Activated CD8-positive, alpha-beta memory T cell treated with anti-CD3 and anti-CD28 coated beads, Interleukin-2, amount 10 ng/mL, durations not matched to agents 7 days and 5 days (primary cell): ENCODE data around the gene NPFFR1. TPM values are rescaled to one million over a fixed set of nuclear protein-coding genes. Genes with fewer than 3 reads are reported as not detected.
"Not testable (repeated sequence)": the region's sequence is repeated elsewhere in the genome, so short reads cannot be mapped to it uniquely, and the experiment has no call there.

ENCODE experiments used
- ATAC-seq: fragments of 150-1000 bp; cut with Tn5 transposase; one replicate; pipeline ENCODE4 v1.10.0; 2021; ENCODE audit warnings: moderate library complexity
- CTCF ChIA-PET: fragments of 350-600 bp; sonication (Branson Sonifier 250); formaldehyde crosslinking; loops from one replicate; lab custom pipeline; 2021; ENCODE audit warnings: antibody characterized with exemption; lab: Charles Lee
- DNase-seq: peaks from one replicate; pipeline ENCODE4 v3.0.0-alpha.2; 2020
- H3K27ac Mint-ChIP-seq: one replicate; pipeline ENCODE4 v1.8.0; 2021; ENCODE audit warnings: mild to moderate bottlenecking, mixed read lengths
- H3K27me3 Mint-ChIP-seq: one replicate; pipeline ENCODE4 v1.8.0; 2021; ENCODE audit warnings: mixed read lengths
- H3K36me3 Mint-ChIP-seq: one replicate; pipeline ENCODE4 v1.8.0; 2021; ENCODE audit warnings: mild to moderate bottlenecking, mixed read lengths
- H3K4me1 Mint-ChIP-seq: one replicate; pipeline ENCODE4 v1.8.0; 2021; ENCODE audit warnings: mixed read lengths
- H3K4me3 Mint-ChIP-seq: one replicate; pipeline ENCODE4 v1.8.0; 2021; ENCODE audit warnings: mild to moderate bottlenecking, moderate library complexity, mixed read lengths
- H3K9me3 Mint-ChIP-seq: one replicate; pipeline ENCODE4 v1.8.0; 2022; ENCODE audit warnings: low read depth, mixed read lengths
- total RNA-seq, 2 experiments: library from RNA; stranded (reverse); gene quantifications; one replicate each; pipeline ENCODE4 v1.2.3, GENCODE V29; 2021

The NPFFR1 gene
- total RNA-seq, 2 experiments from 2014 or later = not detected

GRCh38 chr10:70234668-70235447 is 48.9 kb downstream of the NPFFR1 start:
- CTCF ChIA-PET = interaction anchor here (1.2 to 20.4 kb wide), 2 partner anchors 38 to 126 kb away, joined by 3 to 512 read pairs; no protein-coding TSS in a partner anchor
- H3K27ac Mint-ChIP-seq = no peak overlapping the region

DNA sequence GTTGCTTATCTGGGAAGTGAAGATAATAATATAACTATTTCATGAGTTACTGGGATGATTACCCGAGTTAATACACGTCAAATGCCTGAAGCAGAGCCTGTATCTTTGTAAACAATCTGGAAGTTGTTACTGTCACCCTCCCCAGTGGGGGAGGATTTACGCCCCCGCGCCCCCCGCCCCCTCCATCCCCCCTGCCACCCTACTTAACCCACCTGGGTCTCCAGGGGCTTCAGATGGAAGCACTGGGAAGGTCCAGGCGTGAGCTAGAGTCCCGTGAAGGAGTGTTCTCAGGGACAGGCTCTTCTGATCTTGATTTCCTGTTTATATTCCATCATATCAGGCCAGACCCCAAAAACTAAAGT is 49.9 kb downstream of the NPFFR1 start:
- CTCF ChIA-PET = interaction anchor here (0.9 to 20.4 kb wide), 5 partner anchors 12 to 127 kb away, joined by 3 to 512 read pairs (median 4); no protein-coding TSS in a partner anchor
- ATAC-seq = no peak

More at GRCh38 chr10:70234668-70235447, 48.9 kb downstream of the NPFFR1 start:
- H3K27me3 Mint-ChIP-seq = no peaks in the 10 kb centered on the region
- no peak for DNase-seq
- peak overlapping the region; percentile 34 for H3K4me3 Mint-ChIP-seq
- peaks cover 9% of the 10 kb centered on the region for H3K36me3 Mint-ChIP-seq
- peaks cover 28% of the 10 kb centered on the region for H3K4me1 Mint-ChIP-seq
- H3K9me3 Mint-ChIP-seq = no peaks in the 10 kb centered on the region
- no peak for ATAC-seq

DNA sequence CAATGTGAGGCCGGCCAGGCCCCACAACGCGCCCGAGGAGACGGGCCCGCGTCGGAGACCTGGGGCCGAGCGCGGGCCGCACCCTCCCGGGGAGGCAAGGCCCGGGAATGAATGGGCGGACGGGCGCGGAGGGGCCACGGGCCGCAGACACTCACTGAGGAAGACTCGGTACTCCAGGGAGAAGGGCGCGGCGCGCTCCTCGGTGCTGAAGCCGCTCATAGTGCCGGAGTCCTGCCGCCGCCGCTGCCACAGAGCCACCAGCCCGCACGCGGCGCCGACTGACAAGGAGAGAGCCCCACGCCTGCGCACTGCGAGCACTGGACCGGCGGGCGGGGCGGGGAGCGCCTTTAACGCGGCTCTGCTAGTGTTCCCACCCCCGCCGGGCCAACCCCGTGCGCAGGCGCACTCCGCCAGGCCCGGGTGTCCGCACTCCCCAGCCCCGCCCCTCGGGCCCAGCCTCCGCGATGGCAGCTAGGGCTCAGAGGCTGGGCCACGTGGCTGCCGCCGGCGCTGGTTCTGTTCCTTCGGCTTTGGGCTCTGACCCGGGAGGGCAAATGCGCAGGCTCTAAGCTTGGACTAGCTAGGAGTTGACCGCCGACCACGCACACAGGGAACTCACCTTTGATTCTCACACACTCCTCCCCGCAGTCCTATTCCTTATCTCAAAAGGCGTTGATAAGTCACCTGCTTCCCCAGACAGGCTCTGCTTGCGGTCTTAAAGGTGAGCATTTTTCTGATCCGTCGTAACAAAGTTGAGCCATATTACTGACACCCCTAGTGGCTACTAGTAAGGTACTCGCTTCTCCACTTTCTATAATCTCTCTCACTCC is 50.5 kb downstream of the NPFFR1 start, which contains the start of gene PPA1:
PPA1 (minus strand) TSS at position 321 of the 830 bp plus-strand sequence; CDS start at position 219, 102 bp downstream.
- peak; percentile 99 for DNase-seq
- CTCF ChIA-PET = interaction anchor here (0.7 to 20.4 kb wide), 13 partner anchors 11 to 148 kb away, joined by 3 to 512 read pairs (median 4); no protein-coding TSS in a partner anchor
- H3K27ac Mint-ChIP-seq = peak within 1 kb of the TSS; percentile 89
- peak; percentile 96 for ATAC-seq
- peak within 1 kb of the TSS; percentile 88 for H3K4me3 Mint-ChIP-seq
- H3K9me3 Mint-ChIP-seq = no peaks in the 10 kb centered on the region
- peaks cover 22% of the 10 kb centered on the region for H3K36me3 Mint-ChIP-seq
- H3K27me3 Mint-ChIP-seq = no peaks in the 10 kb centered on the region
- peaks cover 44% of the 10 kb centered on the region for H3K4me1 Mint-ChIP-seq

More for the DNA sequence above, 49.9 kb downstream of the NPFFR1 start:
- H3K27ac Mint-ChIP-seq = peak overlapping the region; percentile 89
- H3K4me1 Mint-ChIP-seq = peaks cover 38% of the 10 kb centered on the region
- DNase-seq = no peak
- H3K4me3 Mint-ChIP-seq = peak overlapping the region; percentile 88
- peaks cover 17% of the 10 kb centered on the region for H3K36me3 Mint-ChIP-seq
- H3K27me3 Mint-ChIP-seq = no peaks in the 10 kb centered on the region
- no peaks in the 10 kb centered on the region for H3K9me3 Mint-ChIP-seq

DNA sequence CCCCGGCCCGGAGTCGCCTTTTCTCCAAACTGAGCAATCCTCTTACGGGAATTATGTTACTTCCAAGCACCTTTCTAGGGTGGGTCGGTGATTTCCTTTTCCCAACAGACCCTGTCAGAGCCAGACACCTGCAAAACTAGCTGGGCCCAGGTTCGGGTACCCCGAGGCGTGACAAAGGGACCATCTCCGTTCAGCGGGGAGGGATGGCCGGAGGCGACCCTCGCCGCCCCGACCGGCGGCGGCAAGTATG is 51.0 kb downstream of the NPFFR1 start:
- Mint-ChIP-seq H3K27me3 (no peaks in the 10 kb centered on the region), H3K4me1 (peaks cover 49% of the 10 kb centered on the region), H3K4me3 (peak overlapping the region; percentile 88), H3K36me3 (peaks cover 22% of the 10 kb centered on the region), H3K9me3 (no peaks in the 10 kb centered on the region), H3K27ac (peak overlapping the region; percentile 86)
- no peak for DNase-seq
- no peak for ATAC-seq
- CTCF ChIA-PET = interaction anchor here (0.7 to 20.4 kb wide), 12 partner anchors 10 to 149 kb away, joined by 3 to 512 read pairs (median 4); no protein-coding TSS in a partner anchor

DNA sequence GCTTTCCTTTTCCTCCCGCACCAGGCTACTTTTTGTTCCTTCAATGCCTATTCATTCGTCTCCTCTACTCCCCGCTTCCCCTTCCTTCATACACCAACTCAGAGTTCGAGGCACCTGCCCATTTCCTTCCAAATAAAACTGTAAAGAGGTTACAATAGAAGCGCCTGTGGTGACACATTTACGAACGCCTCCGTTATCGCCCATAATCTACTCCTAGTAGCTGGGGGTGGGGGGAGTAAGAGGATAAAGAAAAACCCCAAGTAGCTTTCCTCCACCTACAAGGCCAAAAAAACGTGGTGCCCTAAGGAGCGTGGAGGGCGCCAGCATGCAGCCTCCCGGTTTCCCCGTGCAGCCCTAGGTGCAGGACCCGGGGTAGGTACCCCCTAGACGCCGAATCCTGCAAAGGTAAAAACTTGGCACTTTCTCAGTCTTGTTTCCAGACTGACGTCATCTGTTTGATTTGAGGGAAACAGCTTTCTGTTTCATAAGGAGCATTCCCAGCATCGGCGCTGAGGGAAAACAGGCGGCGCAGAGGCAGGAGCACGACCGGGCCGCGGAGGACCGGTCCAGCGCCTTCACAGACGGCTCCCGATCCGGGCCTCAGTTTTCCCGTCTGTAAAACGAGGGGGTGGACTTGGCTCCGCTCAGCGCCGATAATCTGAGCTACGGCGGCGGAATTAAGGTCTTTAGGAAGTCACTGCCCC is 51.5 kb downstream of the NPFFR1 start:
- CTCF ChIA-PET = interaction anchor here (0.7 to 20.4 kb wide), 16 partner anchors 10 to 173 kb away, joined by 3 to 512 read pairs (median 4); no protein-coding TSS in a partner anchor
- H3K4me1 Mint-ChIP-seq = peaks cover 51% of the 10 kb centered on the region
- no peaks in the 10 kb centered on the region for H3K27me3 Mint-ChIP-seq
- peak overlapping the region; percentile 86 for H3K27ac Mint-ChIP-seq
- peak overlapping the region; percentile 88 for H3K4me3 Mint-ChIP-seq
- peaks cover 22% of the 10 kb centered on the region for H3K36me3 Mint-ChIP-seq
- ATAC-seq (peak; percentile 8), DNase-seq (peak; percentile 66)
- H3K9me3 Mint-ChIP-seq = no peaks in the 10 kb centered on the region

GRCh38 chr10:70228491-70228890 is 55.3 kb downstream of the NPFFR1 start:
- Mint-ChIP-seq H3K4me3 (no peak overlapping the region), H3K9me3 (no peaks in the 10 kb centered on the region), H3K27me3 (no peaks in the 10 kb centered on the region), H3K36me3 (peaks cover 31% of the 10 kb centered on the region), H3K27ac (no peak overlapping the region), H3K4me1 (peaks cover 63% of the 10 kb centered on the region)
- no peak for ATAC-seq
- CTCF ChIA-PET = interaction anchor here (1.0 to 20.4 kb wide), 2 partner anchors 82 to 133 kb away, joined by 3 to 512 read pairs; partner anchors contain the start of gene TYSND1
- DNase-seq = no peak

- no peaks in the 10 kb centered on the region for H3K27me3 Mint-ChIP-seq
- ATAC-seq (no peak), DNase-seq (no peak)
- no peak overlapping the region for H3K4me3 Mint-ChIP-seq
- H3K9me3 Mint-ChIP-seq = no peaks in the 10 kb centered on the region
- CTCF ChIA-PET = interaction anchor here (1.0 to 20.4 kb wide), 4 partner anchors 81 to 152 kb away, joined by 3 to 512 read pairs (median 8); partner anchors contain the start of gene TYSND1
- H3K27ac Mint-ChIP-seq = peak overlapping the region; percentile 11
- peaks cover 33% of the 10 kb centered on the region for H3K36me3 Mint-ChIP-seq
- peaks cover 65% of the 10 kb centered on the region for H3K4me1 Mint-ChIP-seq
These were observed 56.1 kb downstream of the NPFFR1 start for GRCh38 chr10:70227548-70228320.

GRCh38 chr10:70223728-70224127 is 60.1 kb downstream of the NPFFR1 start:
- DNase-seq (no peak), ATAC-seq (no peak)
- H3K27me3 Mint-ChIP-seq = no peaks in the 10 kb centered on the region
- H3K4me3 Mint-ChIP-seq = no peak overlapping the region
- H3K36me3 Mint-ChIP-seq = peaks cover 23% of the 10 kb centered on the region
- H3K4me1 Mint-ChIP-seq = peaks cover 57% of the 10 kb centered on the region
- CTCF ChIA-PET = interaction anchor here (1.2 to 20.4 kb wide), 6 partner anchors 9 to 138 kb away, joined by 4 to 512 read pairs (median 30); partner anchors contain the start of genes PPA1 and TYSND1
- no peak overlapping the region for H3K27ac Mint-ChIP-seq
- no peaks in the 10 kb centered on the region for H3K9me3 Mint-ChIP-seq

DNA sequence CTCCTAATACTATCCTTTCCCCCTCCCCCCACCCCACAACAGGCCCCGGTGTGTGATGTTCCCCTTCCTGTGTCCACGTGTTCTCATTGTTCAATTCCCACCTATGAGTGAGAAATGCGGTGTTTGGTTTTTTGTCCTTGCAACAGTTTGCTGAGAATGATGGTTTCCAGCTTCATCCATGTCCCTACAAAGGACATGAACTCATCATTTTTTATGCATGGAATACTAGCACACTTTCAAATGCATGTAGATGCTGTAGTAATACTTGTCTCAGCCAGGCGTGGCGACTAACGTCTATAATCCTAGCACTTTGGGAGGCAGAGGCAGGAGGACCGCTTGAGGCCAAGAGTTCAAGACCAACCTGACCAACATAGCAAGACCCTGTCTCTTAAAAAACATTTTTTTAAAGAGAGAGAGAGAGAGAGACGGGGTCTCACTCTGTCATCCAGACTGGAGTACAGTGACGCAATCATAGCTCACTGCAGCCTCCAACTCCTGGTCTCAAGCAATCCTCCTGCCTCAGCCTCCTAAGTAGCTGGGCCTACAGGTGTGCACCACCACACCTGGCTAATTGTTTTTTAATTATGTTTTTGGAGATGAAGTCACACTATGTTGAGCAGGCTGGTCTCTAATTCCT is 60.9 kb downstream of the NPFFR1 start:
- ATAC-seq = not testable (repeated sequence)

GRCh38 chr10:70222340-70222794 is 61.4 kb downstream of the NPFFR1 start:
- Mint-ChIP-seq H3K36me3 (peaks cover 25% of the 10 kb centered on the region), H3K9me3 (no peaks in the 10 kb centered on the region), H3K27ac (peak overlapping the region; percentile 57), H3K27me3 (no peaks in the 10 kb centered on the region), H3K4me3 (no peak overlapping the region), H3K4me1 (peaks cover 52% of the 10 kb centered on the region)
- CTCF ChIA-PET = interaction anchor here (0.7 to 20.4 kb wide), 24 partner anchors 10 to 657 kb away, joined by 3 to 512 read pairs (median 4); partner anchors contain the start of genes PPA1, SAR1A and TYSND1
- DNase-seq = no peak
- ATAC-seq = no peak

More for the DNA sequence above, 60.9 kb downstream of the NPFFR1 start:
- CTCF ChIA-PET = interaction anchor here (1.1 to 20.4 kb wide), 9 partner anchors 10 to 656 kb away, joined by 3 to 512 read pairs (median 4); partner anchors contain the start of genes PPA1 and TYSND1
- DNase-seq, H3K9me3 Mint-ChIP-seq, H3K4me3 Mint-ChIP-seq, H3K27ac Mint-ChIP-seq, H3K27me3 Mint-ChIP-seq: not testable (repeated sequence)
- peaks cover 25% of the 10 kb centered on the region for H3K36me3 Mint-ChIP-seq
- H3K4me1 Mint-ChIP-seq = peaks cover 55% of the 10 kb centered on the region

DNA sequence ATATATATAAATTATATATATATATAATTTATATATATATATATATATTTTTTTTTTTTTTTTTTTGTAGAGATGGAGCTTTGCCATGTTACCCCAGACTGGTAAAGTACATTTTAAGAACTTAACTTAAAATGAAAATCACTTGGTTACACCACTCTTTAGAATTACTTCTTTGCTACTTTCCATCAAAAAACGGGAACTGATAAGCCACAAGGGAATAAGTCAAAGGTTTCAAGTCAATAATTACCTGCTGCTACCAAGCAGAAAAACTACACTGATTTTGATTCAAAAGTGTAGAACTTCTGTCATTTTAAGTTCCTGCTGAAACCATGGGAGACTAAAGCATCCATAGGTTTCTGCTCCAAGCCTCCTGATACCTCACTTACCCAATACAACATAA is 62.8 kb downstream of the NPFFR1 start:
- peak overlapping the region; percentile 83 for H3K27ac Mint-ChIP-seq
- DNase-seq (no peak), ATAC-seq (no peak)
- peaks cover 25% of the 10 kb centered on the region for H3K36me3 Mint-ChIP-seq
- H3K9me3 Mint-ChIP-seq = no peaks in the 10 kb centered on the region
- CTCF ChIA-PET = interaction anchor here (0.9 to 20.4 kb wide), 32 partner anchors 9 to 322 kb away, joined by 3 to 512 read pairs (median 5); partner anchors contain the start of genes EIF4EBP2, PPA1 and TYSND1
- no peak overlapping the region for H3K4me3 Mint-ChIP-seq
- H3K27me3 Mint-ChIP-seq = no peaks in the 10 kb centered on the region
- peaks cover 45% of the 10 kb centered on the region for H3K4me1 Mint-ChIP-seq
